H1 (cell line): Measurements from ENCODE around the gene TTC23. TPM values are rescaled to one million over a fixed set of nuclear protein-coding genes. Genes with fewer than 3 reads are reported as not detected.

Experiments used
- EP300 ChIP-seq, 2 experiments: IDR thresholded peaks; 1 replicate in 1 of 2; 2 replicates in 1 of 2; pipeline ENCODE4 v1.6.1; 2011 to 2012; ENCODE audit warnings: low read depth in 2 of 2, low read length in 2 of 2, mild to moderate bottlenecking in 2 of 2, borderline replicate concordance in 1 of 2, inconsistent platforms in 1 of 2, moderate library complexity in 1 of 2
- MAX ChIP-seq: IDR thresholded peaks from 2 replicates; pipeline ENCODE4 v1.6.1; 2012; ENCODE audit warnings: inconsistent platforms
- TAF7 ChIP-seq: optimal IDR thresholded peaks from 2 replicates; pipeline ENCODE3; 2011; ENCODE audit warnings: low read depth, mild to moderate bottlenecking, inconsistent platforms, low read length, moderate library complexity, borderline replicate concordance
- polyA plus RNA-seq, 7 experiments: library from polyadenylated mRNA; depleted of rRNA in 3 of 7; stranded (reverse) in 5 of 7; unstranded in 2 of 7; fragments of >200 nt in 5 of 7; fragments of 200-250 nt in 2 of 7; gene quantifications; 1 replicate in 5 of 7; 2 replicates in 1 of 7; 4 replicates in 1 of 7; pipeline versions ENCODE4 v1.2.1 to v1.2.3, GENCODE V29; 2011 to 2013; ENCODE audit warnings: missing spikeins in 2 of 7, mixed read lengths in 2 of 7
- total RNA-seq: library from RNA; stranded (reverse); fragmentation: NEBNext Ultra II Directional; extraction: Animal tissue kit (Norgen Biotek cat#: 25700); gene quantifications from 2 replicates; pipeline ENCODE4 v1.2.1, GENCODE V29; 2021

The TTC23 gene
- total and polyA plus RNA-seq, 2 of the 8 experiments (the other 6 are each of a cell fraction or from before 2014, with no cell fraction given) = 4.8 to 23.0 TPM

- no peak for TF ChIP-seq TAF7
- TF ChIP-seq MAX = no peak
- no peak for TF ChIP-seq EP300 (IDR thresholded peaks at IDR 0.05; ENCODE audit: borderline replicate concordance in 1 of 2, low read depth in 2 of 2, low read length in 2 of 2)
- TF ChIP-seq, all 59 proteins: peak for 0
Observed at GRCh38 chr15:99211926-99212325, 37.5 kb downstream of the TTC23 start (continued).
